MM.1S (cell line): ENCODE results near the gene C3orf20.

ENCODE experiments used
- DNase-seq: peaks from one replicate; pipeline ENCODE4 v3.0.0-alpha.2; 2015
- H2AFZ ChIP-seq: fragments of 300-600 bp; sonication (generic); 2 replicates; pipeline ENCODE4 v1.6.0; 2016; ENCODE audit warnings: antibody characterized with exemption, low read length
- H3F3A ChIP-seq: fragments of 300-600 bp; sonication (generic); 2 replicates; pipeline ENCODE4 v1.6.1; 2016; ENCODE audit warnings: mild to moderate bottlenecking, antibody characterized with exemption, low read length, moderate library complexity, mixed read lengths; ENCODE audit not compliant: insufficient read depth
- H3K27ac ChIP-seq: fragments of 300-600 bp; sonication (generic); 2 replicates; pipeline ENCODE4 v1.5.1; 2016; ENCODE audit warnings: mild to moderate bottlenecking, low read length
- H3K27me3 ChIP-seq: fragments of 300-600 bp; sonication (generic); replicated peaks from 2 replicates; pipeline ENCODE4 v1.6.0; 2016; ENCODE audit warnings: low read length; ENCODE audit not compliant: insufficient read depth
- H3K36me3 ChIP-seq: fragments of 300-600 bp; sonication (generic); replicated peaks from 2 replicates; pipeline ENCODE4 v1.6.1; 2016; ENCODE audit warnings: mild to moderate bottlenecking, low read length, mixed read lengths; ENCODE audit not compliant: insufficient read depth
- H3K4me1 ChIP-seq: fragments of 300-600 bp; sonication (generic); 2 replicates; pipeline ENCODE4 v1.6.1; 2016; ENCODE audit warnings: low read length, mixed read lengths
- H3K4me2 ChIP-seq: fragments of 300-600 bp; sonication (generic); 2 replicates; pipeline ENCODE4 v1.6.0; 2016; ENCODE audit warnings: low read depth, low read length
- H3K4me3 ChIP-seq: fragments of 300-600 bp; sonication (generic); 2 replicates; pipeline ENCODE4 v1.5.1; 2016; ENCODE audit warnings: low read length, mixed read lengths
- H3K79me2 ChIP-seq: fragments of 300-600 bp; sonication (generic); 2 replicates; pipeline ENCODE4 v1.6.1; 2016; ENCODE audit warnings: mixed run types, low read length, mixed read lengths
- H3K9ac ChIP-seq: fragments of 300-600 bp; sonication (generic); 2 replicates; pipeline ENCODE4 v1.6.1; 2016; ENCODE audit warnings: low read length, mixed read lengths
- H3K9me2 ChIP-seq: fragments of 300-600 bp; sonication (generic); replicated peaks from 2 replicates; pipeline ENCODE4 v1.6.1; 2016; ENCODE audit warnings: mild to moderate bottlenecking, low read length, mixed read lengths; ENCODE audit not compliant: insufficient read depth
- H3K9me3 ChIP-seq: fragments of 300-600 bp; sonication (generic); replicated peaks from 2 replicates; pipeline ENCODE4 v1.6.1; 2016; ENCODE audit warnings: mild to moderate bottlenecking, low read length, mixed read lengths; ENCODE audit not compliant: insufficient read depth
- H4K20me1 ChIP-seq: fragments of 300-600 bp; sonication (generic); 2 replicates; pipeline ENCODE4 v1.6.1; 2016; ENCODE audit warnings: mild to moderate bottlenecking, low read length, moderate library complexity, mixed read lengths; ENCODE audit not compliant: insufficient read depth
- CTCF ChIP-seq: fragments of 300-600 bp; sonication (generic); IDR thresholded peaks from 2 replicates; pipeline ENCODE4 v1.5.1; 2016; ENCODE audit warnings: antibody characterized with exemption, low read length, mixed read lengths
- EZH2 ChIP-seq: fragments of 300-600 bp; sonication (generic); optimal IDR thresholded peaks from 2 replicates; pipeline ENCODE3; 2017; ENCODE audit warnings: low read depth, mild to moderate bottlenecking, antibody characterized with exemption, low read length, mixed read lengths
- EZH2phosphoT487 ChIP-seq: fragments of 300-600 bp; sonication (generic); IDR thresholded peaks from 2 replicates; pipeline ENCODE4 v1.6.1; 2018; ENCODE audit warnings: antibody characterized with exemption, low read length

Gene C3orf20

GRCh38 chr3:14762701-14763100 is 87.8 kb downstream of the C3orf20 start:
- Histone ChIP-seq H2AFZ (no peak overlapping the region), H3K27me3 (no peaks in the 10 kb centered on the region), H3K4me2 (no peak overlapping the region), H3K9ac (no peak overlapping the region), H4K20me1 (no peaks in the 10 kb centered on the region), H3K27ac (no peak overlapping the region), H3K36me3 (no peaks in the 10 kb centered on the region), H3K4me3 (no peak overlapping the region), H3F3A (no peaks in the 10 kb centered on the region), H3K9me3 (no peaks in the 10 kb centered on the region), H3K9me2 (no peaks in the 10 kb centered on the region), H3K79me2 (no peaks in the 10 kb centered on the region), H3K4me1 (no peaks in the 10 kb centered on the region)
- no peak for TF ChIP-seq EZH2phosphoT487
- DNase-seq = no peak

GRCh38 chr3:14764331-14765059 is 89.6 kb downstream of the C3orf20 start:
- no peaks in the 10 kb centered on the region for H4K20me1 ChIP-seq
- no peak overlapping the region for H3K4me3 ChIP-seq
- H3K36me3 ChIP-seq = no peaks in the 10 kb centered on the region
- H3K4me1 ChIP-seq = no peaks in the 10 kb centered on the region
- no peaks in the 10 kb centered on the region for H3K27me3 ChIP-seq
- TF ChIP-seq CTCF (no peak), EZH2phosphoT487 (no peak), EZH2 (no peak)
- no peaks in the 10 kb centered on the region for H3K9me2 ChIP-seq
- no peaks in the 10 kb centered on the region for H3K9me3 ChIP-seq
- H3F3A ChIP-seq = no peaks in the 10 kb centered on the region
- no peak overlapping the region for H3K4me2 ChIP-seq
- no peak overlapping the region for H2AFZ ChIP-seq
- no peak for DNase-seq
- H3K79me2 ChIP-seq = no peaks in the 10 kb centered on the region
- no peak overlapping the region for H3K27ac ChIP-seq
- H3K9ac ChIP-seq = no peak overlapping the region

GRCh38 chr3:14765060-14765400 is 90.1 kb downstream of the C3orf20 start:
- Histone ChIP-seq H2AFZ (no peak overlapping the region), H3K9ac (no peak overlapping the region), H3K36me3 (no peaks in the 10 kb centered on the region), H3K4me3 (no peak overlapping the region), H3K27ac (no peak overlapping the region), H3K27me3 (no peaks in the 10 kb centered on the region), H3K79me2 (no peaks in the 10 kb centered on the region), H3F3A (no peaks in the 10 kb centered on the region), H3K9me2 (no peaks in the 10 kb centered on the region), H3K9me3 (no peaks in the 10 kb centered on the region), H3K4me2 (no peak overlapping the region), H4K20me1 (no peaks in the 10 kb centered on the region), H3K4me1 (no peaks in the 10 kb centered on the region)
- DNase-seq = no peak
- TF ChIP-seq CTCF = no peak
- TF ChIP-seq EZH2phosphoT487 = no peak
- TF ChIP-seq EZH2 = no peak
